HG02885 (cell line): Measurements from ENCODE around the gene DYRK3.
A peak's percentile ranks its signal among the peaks of the same experiment; 100 is the strongest.
"Not testable (repeated sequence)": the region's sequence is repeated elsewhere in the genome, so short reads cannot be mapped to it uniquely, and the experiment has no call there.

ENCODE experiments used
- ATAC-seq: cut with Tn5 transposase; IDR thresholded peaks from one replicate; pipeline ENCODE4 v1.9.1; 2021; ENCODE audit warnings: mild to moderate bottlenecking; ENCODE audit not compliant: unreplicated experiment, poor library complexity

Gene DYRK3

GRCh38 chr1:206635080-206635977 is at the start of gene DYRK3:
Gene DYRK3 (plus strand): TSS chr1:206635536. CDS start chr1:206635704, 168 bp downstream.
- ATAC-seq: peak; percentile 94

DNA sequence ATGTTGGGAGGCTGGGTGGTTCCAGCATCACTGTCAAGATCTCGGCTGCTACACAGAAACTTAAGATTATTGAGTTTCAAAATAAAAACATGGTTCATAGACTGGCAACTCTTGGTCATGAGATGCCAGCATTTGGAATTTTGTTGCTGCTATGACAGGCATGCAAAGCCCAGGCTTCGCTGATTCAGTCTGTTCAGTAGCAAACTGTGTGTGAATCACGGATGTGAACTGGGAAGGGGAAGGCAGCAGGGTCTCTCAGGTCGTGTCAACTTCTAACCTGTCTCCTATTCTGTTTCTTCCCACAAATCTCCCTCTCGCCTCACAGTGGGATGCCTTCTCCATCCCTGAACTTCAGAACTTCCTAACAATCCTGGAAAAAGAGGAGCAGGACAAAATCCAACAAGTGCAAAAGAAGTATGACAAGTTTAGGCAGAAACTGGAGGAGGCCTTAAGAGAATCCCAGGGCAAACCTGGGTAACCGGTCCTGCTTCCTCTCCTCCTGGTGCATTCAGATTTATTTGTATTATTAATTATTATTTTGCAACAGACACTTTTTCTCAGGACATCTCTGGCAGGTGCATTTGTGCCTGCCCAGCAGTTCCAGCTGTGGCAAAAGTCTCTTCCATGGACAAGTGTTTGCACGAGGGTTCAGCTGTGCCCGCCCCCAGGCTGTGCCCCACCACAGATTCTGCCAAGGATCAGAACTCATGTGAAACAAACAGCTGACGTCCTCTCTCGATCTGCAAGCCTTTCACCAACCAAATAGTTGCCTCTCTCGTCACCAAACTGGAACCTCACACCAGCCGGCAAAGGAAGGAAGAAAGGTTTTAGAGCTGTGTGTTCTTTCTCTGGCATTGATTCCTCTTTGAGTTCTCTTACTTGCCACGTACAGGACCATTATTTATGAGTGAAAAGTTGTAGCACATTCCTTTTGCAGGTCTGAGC is 48.6 kb upstream of the DYRK3 start:
- ATAC-seq: no peak

- ATAC-seq: no peak
Measured at GRCh38 chr1:206587904-206588303, 47.4 kb upstream of the DYRK3 start.

DNA sequence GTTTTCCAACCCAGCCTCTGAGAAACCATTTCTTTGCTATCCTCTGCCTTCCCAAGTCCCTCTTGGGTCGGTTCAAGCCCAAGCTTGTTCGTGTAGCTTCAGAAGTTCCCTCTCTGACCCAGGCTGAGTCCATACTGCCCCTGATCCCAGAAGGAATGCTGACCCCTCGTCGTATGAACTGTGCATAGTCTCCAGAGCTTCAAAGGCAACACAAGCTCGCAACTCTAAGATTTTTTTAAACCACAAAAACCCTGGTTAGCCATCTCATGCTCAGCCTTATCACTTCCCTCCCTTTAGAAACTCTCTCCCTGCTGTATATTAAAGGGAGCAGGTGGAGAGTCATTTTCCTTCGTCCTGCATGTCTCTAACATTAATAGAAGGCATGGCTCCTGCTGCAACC is 46.8 kb upstream of the DYRK3 start:
- no peak for ATAC-seq

DNA sequence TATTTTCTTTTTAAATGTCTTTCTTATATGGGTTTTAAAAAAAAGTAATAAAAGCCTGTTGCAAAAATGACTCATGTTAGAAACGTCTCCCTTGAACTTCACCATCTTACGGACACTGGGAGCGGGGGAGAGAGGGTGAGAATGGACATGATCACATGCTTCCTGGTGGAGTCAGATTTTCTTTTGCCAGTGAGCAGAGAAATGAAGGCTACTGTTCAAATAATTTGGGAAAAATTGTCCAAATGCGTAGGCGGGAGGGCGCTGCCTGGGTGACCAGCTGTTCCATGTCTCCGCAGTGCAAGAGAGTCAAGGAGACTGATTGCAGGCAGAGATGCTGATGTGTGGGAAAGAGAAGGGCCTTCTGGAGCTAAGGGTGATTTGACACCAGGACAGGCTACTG is 46.1 kb upstream of the DYRK3 start:
- ATAC-seq: no peak

DNA sequence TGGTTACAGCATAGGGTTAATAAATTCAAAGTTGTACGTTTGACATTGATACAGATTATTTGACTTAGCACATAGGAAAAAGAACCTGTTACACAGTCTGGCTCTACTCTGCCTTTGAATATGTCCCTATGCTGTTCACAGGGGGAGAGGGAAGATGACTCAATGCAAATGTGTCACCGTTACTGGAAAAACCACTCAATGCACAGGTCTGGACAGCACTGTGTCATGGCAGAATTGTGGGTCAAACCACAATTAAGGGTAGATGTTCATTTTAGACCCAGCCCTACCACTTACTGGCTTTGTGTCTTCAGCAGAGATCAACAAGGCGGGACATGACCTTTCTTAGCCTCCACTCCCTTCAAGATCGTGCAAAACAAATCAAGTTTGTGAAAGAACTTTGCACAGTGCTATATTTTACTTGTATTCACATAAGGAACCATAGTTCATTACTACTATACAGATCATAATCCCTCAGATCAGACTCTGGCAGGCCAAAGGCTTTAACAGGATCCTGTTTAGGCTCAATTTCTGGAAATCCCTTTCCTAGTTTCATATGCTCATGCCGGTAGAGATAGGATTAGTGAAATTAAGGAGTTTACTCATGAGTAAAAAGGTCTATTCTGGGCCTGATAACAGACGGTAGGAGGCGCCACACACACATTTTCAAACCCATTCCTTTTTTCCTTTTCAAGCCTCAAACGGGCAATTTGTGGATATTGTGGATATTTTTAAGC is 45.1 kb upstream of the DYRK3 start:
- ATAC-seq: peak; percentile 78

- ATAC-seq: no peak
Measured at GRCh38 chr1:206591226-206591625, 44.1 kb upstream of the DYRK3 start.

GRCh38 chr1:206591696-206592095 is 43.6 kb upstream of the DYRK3 start:
- no peak for ATAC-seq

GRCh38 chr1:206593351-206593925 is 41.9 kb upstream of the DYRK3 start:
- no peak for ATAC-seq

GRCh38 chr1:206595581-206596318 is 39.6 kb upstream of the DYRK3 start:
- no peak for ATAC-seq

DNA sequence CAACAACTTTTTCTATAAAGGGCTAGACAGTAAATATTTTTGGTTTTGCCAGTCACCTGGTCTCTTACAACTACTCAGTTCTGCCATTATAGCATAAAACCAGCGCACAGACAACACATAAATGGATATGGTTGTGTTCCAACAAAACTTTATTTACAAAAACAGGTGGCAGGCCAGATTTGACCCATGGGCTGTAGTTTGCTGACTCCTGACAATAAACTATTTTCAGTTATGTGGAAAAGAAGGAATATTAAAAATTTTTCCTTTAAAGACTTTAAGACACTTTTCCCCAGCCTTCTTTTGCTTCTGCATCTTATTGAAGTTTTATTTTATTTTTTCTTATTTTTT is 39.0 kb upstream of the DYRK3 start:
- ATAC-seq: no peak

GRCh38 chr1:206600527-206600926 is 34.8 kb upstream of the DYRK3 start:
- ATAC-seq: no peak

- no peak for ATAC-seq
Measured at GRCh38 chr1:206604861-206605260, 30.5 kb upstream of the DYRK3 start.

GRCh38 chr1:206606867-206607266 is 28.5 kb upstream of the DYRK3 start:
- no peak for ATAC-seq

- ATAC-seq: no peak
Measured at GRCh38 chr1:206608108-206608698, 27.1 kb upstream of the DYRK3 start.

GRCh38 chr1:206609229-206609991 is 25.9 kb upstream of the DYRK3 start:
- ATAC-seq: no peak

DNA sequence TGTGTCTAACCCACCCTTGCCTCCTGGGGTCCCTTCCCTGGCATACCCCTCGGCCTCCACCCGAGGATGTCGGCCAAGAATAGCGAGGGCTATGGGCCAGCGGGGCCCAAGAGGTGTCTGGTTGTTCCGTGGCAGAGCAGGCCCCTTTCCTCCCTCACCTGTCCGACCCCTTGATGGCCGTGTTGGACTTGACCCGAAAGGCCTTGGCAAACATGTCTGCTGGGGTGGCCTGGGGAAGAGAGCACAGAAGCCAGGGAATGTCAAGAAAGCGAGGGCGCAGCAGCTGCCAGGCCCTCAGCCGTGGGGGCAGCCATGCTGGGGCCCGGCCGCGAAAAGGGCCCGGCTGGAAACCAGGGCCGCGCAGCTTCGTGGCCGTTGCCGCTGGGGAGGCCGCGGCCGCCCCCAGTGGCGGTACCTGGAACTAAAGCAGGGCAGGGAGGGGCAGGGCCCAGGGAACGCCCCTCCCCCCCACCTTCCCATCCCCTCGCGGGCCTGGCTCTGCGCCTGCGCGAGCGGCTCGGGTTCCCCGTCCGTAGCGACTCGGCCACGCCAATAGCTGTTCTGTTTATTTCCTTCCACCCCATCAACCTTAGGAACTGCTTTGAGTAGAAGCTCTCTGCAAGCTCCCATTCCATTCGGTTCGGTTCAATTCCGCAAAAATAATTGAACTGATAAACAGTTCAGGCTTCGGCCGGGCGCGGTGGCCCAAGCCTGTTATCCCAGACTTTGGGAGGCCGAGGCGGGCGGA is 23.0 kb upstream of the DYRK3 start, which contains the start of gene EIF2D:
Gene EIF2D, minus strand, starts transcription at position 337 of the 748 bp plus-strand sequence. Its CDS starts 123 bp downstream, at position 214.
- peak; percentile 92 for ATAC-seq

- not testable (repeated sequence) for ATAC-seq
Measured at GRCh38 chr1:206626396-206626795, 8.9 kb upstream of the DYRK3 start.
